Right lung (tissue), 5 donors: Measurements from ENCODE around the gene FHIP2A. TPM values are rescaled to one million over a fixed set of nuclear protein-coding genes. Genes with fewer than 3 reads are reported as not detected.
"Not testable (repeated sequence)": the region's sequence is repeated elsewhere in the genome, so short reads cannot be mapped to it uniquely, and the experiment has no call there.

Experiments used
- DNase-seq, 2 donors: peaks; one replicate each; pipeline ENCODE4 v3.0.0-alpha.2; 2013
- polyA plus RNA-seq, 5 donors: library from polyadenylated mRNA; unstranded; fragments of 120-200 nt; gene quantifications; one replicate each; pipeline versions ENCODE4 v1.2.1 to v1.2.3, GENCODE V29; 2013; ENCODE audit warnings: inconsistent platforms in 1 of 5, low replicate concordance in 1 of 5; ENCODE audit not compliant: insufficient read length in 5 of 5, insufficient read depth in 1 of 5

FHIP2A gene
- polyA plus RNA-seq, 5 donors, result 33.8 to 49.6 (median 39.9) TPM

DNA sequence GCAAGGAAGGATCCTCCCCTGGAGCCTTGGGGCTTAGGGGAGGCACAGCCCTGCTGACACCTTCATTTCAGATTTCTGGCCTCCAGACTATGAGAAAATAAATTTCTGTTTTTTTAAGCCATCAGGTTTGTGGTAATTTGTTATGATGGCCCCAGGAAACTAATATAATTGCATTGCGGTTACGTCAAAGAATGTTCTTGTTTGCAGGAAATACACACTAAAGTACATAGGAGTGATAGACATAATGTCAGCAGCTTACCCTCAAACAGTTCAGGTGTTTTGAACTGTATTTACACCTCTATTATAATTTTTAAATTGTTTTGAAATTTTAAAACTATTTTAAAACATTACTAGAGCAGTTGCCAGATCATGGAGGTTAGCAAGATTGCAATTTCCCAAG, 12.6 kb upstream of the FHIP2A start:
- no peak for DNase-seq

DNA sequence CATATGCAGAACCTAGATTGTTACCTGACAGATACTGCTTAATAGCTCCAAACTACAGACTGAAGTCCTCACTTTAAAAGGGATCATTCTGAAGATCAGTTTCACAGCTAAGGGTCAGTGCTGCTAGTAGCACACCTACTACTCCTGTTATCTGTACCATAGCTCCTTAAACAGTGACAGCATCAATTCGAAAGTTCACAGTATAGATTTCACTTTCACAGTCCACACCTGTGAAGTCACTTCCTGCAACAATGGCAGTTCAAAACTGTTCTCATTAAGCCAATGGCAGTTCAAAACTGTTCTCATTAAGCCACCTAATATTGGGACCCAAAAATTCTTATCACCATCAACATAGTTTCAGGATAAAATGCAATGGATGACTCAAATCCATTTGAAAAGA, 10.7 kb upstream of the FHIP2A start:
- DNase-seq, result no peak

DNA sequence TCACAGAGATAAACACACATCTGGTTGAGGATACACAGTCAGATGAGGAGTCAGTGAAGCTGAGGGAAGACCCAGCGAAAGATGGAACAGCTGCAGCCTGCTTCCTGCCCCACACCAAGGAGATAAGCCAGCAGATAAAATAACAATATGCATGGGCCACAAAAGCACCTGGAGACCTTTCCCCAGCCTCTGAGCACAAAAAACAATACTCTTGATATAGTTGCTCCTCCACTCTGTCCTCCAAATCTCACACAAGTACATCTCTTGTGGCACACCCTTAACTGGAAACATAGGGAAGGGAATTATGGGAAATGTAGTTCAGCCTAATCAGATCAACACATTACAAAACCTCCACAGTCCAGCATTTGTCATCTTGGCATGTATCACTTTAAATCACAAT, 9.7 kb upstream of the FHIP2A start:
- DNase-seq, result no peak

DNA sequence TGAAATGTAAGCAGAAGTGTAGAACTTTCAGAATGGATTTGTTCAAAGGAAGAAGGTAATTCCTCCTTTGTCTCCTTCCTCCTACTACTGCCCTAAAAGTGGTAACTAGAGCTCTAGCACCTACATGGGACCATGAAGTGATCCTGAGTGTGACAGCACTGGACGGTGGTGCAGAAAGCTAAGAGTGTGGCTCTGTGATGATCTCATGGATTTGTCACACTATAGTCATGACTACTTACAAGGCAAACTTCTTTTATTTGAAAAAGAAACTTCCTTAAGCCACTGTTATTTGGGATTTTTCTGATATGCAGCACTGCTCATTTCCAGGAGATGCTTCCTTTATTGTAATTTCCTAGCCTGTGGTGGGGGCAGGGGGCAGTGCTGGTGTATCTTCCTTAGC, 5.8 kb upstream of the FHIP2A start:
- no peak for DNase-seq

DNA sequence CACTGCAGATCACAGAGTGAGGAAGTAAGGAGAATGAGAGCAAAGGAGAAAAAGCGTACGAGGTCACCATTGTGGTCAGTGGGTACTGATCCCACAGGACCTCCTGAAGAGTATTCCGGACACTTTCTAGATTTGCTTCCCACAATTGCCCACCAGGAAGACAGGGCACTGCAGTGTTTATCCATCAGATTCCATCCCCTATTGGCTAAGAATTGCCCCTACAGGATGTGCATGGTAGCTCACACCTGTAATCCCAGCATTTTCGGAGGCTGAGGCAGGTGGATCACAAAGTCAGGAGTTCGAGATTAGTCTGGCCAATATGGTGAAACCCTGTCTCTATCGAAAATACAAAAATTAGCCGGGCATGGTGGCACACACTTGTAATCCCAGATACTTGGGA, 5.3 kb upstream of the FHIP2A start:
- DNase-seq, result no peak

DNA sequence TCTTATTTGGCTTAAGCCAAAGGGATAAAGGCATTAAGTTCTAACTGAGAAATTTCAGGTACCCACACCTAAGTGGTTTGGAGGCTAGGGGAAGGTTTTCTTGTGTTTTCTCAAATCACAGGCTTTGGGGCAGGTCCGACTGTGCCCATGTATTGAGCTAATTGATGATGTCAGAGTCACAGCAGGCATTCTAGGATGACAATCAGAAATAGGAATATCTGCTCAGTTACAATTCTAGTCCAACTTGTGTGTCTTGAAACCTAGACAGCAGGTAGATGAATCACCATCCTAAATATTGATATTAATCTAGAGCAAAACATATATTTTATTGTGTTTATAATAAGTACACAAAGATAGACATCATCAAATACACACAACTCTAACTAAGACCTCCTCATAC, 2.3 kb upstream of the FHIP2A start:
- no peak for DNase-seq

DNA sequence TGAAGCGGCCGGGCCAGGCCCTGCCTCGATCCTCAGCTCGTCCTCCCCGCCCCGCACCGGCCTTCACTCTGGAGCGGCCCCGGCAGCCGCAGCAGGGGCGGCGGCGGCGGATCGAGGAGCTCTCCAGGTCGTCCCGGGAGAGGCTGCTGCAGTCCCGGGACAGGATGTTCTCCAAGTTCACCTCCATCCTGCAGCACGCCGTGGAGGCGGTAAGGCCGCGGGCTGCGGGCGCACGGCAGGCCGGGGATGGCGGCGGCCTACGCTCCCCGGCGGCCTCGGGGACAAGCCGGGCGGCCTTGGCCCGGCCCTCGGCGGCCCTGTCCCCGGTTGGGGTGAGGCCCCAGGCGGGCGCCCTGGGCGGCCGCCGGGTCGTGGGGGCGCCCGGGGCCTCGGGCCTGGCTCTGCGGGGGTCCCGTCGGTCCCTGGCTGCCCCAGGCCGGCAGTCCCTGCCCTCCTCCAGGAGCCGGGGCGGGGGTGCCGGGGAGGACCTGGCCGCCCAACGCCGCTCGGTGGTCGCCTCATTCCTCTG, 399 bp downstream of the FHIP2A start:
- peak; percentile 52 to 65 for DNase-seq

DNA sequence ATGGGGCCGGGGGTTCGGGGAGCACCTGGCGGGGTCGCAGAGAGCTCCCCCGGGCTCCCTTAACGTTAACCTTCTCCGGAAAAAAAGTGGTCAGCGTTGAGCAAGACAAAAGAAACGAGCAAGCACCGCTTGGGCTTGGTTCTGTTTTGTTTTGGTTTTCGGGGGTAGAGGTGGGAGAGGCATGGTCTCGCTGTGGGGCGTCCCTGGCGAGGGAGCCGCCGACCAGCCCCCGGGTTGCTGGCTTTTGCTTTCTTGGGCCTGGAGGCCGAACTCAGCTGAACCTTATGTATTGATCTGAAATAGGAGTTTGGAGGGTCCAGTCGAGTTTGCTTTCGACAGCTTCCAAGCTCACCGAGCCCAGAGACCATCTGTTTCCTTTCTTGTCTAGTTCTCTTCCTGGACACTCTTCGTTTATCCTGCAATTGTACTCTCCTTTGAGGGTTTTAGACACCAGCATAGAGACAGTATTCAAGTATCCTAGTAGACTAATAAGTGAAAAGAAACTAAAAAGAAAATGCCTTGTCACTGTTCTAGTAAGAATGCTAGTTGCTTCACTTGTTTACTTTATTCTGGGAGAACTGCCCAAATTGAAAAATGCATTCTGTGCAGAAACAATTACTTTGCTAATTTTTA, 980 bp downstream of the FHIP2A start:
- peak; percentile 70 to 80 for DNase-seq

DNA sequence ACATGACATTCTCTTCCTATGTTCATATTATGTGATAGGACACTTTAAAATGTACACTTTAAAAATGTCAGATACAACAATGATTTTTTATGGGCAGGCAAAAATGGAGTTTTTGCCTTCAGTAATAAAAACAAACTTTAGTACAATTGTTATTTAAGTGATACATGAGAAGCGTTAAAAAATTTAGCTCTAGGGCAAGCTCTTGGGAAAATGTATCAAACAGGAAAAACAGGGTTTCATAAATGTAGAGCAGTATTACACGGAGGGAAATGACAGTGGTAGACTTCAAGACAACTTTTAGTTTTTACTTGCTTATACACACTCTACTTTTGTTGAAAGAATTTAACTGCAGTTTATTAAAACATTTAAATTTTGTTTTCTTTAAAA, 1.5 kb downstream of the FHIP2A start:
- DNase-seq, result no peak

DNA sequence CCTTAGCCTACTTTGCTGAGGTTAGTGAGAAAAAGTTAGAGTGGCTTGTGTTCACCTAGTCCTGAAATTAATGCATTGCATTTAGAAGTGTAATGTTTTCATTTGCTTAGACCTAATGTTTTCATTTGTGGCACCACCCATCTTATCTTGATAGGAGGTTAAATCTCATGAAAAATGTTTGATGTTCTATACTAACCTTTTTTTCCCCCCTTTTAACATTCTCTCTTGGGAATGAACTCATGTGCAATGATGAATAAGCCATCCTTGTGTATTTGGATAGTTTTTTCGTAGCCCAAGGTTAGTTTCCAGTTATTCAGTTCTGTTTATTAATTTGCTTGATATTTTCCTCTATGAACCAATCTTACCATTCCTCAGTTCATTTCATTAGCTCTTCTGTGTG, 2.8 kb downstream of the FHIP2A start:
- no peak for DNase-seq

DNA sequence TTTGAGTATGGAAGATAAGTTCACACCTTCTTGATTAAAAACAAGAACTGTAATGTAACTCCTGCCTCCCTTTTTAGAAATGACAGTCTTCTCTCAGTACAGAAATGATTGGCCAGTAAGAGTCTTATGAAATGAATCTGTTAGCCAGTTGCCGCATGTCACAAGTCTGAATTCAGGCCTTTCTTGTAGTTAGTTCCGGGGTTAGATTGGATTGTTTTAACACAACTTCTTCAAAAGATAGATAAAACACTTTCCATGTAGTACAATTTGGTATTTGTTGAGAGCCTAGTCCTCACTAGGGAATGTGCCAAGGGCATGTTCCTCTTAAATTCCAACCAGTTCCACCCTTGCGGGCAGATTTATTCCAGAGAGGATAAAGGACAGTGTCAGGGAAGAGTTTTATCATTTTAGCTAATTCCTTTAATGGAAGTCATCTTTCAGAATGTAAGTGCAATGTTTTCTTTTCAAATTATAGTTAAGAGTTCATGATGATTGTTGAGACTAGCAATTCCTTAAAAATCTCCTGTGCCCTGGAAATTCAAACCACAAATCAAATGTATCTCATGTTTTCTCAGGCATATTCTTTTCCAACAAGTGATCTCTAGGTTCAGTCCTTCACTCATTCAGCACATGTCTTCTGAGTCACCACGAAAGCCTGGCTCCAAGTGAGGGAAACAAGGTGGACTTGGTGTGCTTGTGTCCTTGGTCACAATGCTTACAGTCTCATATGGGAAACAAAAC, 4.1 kb downstream of the FHIP2A start:
- DNase-seq, result no peak

DNA sequence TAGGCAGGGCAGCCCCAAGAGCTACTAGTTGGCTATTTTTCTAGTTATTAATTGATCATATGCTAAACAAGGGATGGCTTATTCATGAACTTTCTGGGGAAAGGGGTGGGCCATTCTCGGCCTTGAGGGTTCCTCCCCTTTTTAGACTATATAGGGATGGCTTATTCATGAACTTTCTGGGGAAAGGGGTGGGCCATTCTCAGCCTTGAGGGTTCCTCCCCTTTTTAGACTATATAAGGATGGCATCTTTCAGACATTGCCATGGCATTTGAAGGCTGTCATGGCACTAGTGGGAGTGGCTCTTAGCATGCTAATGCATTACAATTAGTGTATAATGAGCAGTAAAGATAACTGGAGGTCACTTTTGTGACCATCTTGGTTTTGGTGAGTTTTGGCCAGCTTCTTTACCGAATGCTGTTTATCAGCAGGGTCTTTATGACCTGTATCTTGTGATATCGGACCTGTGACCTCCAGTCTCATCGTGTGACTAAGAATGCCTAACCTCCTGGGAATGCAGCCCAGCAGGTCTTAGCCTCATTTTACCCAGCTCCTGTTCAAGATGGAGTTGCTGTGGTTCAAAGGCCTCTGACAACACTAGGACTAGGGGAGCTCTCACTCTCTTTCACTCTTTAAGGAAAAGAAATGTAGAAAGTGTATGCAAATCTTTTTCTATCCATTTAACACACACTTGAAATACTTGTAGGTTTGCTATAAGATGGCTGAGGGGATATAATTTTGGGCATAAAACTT, 7.8 kb downstream of the FHIP2A start:
- DNase-seq, result no peak

DNA sequence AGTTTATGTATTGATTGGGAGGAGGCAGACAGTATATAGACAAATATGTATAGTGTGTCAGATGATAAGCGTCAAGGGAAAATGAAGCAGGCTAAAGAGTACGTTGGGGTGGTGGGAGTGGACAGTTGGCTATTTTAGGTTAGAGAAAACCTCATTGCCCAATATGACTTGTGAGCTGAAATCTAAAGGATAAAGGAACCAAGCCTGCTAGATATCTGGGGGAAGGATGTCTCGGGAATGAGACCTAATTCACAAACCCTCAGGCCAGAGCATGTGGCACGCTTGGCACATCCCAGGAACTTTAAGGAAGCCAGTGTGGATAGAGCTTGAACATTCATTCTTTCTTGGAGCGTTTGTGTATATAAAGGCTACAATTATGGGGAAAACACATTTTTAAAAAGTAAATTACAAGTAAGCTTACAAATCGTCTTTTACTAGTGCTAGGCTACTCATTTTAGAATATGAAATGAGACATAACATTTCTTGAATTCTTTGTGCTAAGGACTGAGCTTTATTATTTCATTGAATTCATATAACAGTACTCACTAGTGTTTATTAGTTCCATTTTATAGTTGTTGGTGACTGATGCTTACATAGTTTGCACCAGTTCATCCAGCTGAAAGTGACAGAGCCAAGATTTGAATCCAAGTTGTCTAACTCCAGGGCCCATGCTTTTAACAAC, 9.7 kb downstream of the FHIP2A start:
- no peak for DNase-seq

DNA sequence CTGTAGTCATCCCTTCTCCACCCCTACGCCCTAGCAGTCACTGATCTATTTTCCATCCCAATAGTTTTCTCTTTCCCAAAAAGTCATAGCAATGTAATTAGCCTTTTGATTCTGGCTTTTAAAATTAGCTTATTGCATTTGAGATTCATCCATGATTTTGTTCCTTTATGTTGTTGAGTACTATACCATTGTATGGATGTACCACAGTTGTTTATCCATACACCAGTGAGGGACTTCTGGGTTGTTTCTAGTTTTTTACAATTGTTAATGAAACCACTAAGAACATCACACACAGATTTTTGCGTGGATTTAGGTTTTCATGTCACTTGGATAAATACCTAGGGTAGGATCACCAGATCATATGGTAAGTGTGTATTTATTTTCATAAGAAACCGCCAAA, 16.1 kb downstream of the FHIP2A start:
- no peak for DNase-seq

DNA sequence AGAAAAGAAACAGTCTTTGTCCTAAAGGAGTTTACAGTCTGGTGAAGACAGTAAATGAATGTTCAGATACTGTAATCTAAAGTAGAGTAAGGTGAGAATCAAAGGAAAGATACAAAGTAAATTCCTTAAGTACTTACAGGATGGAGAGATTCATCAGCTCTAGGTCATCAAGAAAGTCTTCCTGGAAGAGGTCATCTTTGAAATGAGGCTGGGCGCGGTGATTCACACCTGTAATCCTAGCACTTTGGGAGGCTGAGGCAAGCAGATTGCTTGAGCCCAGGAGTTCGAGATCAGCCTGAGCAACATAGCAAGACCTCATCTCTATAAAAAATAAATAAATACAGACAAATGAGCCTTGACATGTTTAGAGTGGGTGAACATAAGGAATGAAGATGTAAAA, 18.3 kb downstream of the FHIP2A start:
- no peak for DNase-seq

DNA sequence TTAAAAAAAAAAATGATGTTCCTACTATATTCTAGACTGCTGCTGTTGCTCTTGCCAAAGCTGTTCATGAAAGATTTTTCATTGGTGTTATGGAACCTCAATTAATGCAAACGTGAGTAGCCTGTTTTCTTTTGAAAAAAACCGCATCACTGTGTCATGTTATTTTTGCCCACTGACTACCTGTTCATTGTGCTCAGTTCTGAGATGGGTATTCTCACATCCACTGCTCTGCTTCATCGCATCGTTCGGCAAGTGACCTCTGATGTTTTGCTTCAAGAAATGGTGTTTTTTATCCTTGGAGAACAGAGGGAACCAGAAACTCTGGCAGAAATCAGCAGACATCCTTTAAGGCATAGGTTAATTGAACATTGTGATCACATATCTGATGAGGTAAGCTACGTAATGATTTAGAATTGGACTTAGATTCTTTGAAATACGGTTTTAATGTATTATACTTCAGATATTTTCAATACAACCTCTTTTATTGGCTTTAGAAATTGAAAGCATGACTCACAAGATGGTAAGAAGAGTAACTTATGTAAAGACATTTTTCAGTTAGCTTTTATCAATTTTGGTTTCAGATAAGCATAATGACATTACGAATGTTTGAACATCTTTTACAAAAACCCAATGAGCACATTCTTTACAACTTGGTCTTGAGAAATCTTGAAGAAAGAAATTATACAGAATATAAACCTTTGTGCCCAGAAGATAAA, 24.6 kb downstream of the FHIP2A start:
- no peak for DNase-seq

DNA sequence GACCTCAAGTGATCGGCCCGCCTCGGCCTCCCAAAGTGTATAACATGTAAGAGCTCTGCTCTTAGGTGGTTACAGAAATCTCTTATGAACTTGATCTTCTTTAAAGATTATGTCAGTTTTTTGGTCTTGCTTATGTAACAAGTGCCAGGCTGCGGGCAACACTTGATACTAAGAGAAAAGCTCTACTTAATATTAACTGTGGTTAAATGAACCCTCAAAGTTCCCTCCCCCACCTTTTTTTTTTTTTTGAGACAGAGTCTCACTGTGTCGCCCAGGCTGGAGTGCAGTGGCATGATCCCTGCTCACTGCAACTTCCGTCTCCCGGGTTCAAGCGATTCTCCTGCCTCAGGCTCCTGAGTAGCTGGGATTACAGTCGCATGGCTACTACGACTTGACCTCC, 25.9 kb downstream of the FHIP2A start:
- DNase-seq, result not testable (repeated sequence)

DNA sequence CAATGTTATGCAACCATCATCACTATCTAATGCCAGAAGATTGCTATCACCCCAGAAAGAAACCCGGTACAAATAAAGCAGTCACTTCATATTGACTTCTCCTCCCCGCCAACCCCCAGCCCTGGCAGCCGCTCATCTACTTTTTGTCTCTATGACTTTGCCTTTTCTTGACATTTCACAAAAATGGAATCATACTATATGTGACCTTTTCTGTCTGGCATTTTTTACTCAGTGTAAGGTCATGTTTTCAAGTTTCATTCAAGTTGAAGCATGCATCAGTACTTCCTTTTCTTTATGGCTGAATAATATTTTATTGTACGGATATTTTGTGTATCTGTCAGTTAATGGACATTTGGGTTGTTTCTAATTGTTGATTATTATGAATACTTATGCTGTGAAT, 28.1 kb downstream of the FHIP2A start:
- DNase-seq, result no peak

DNA sequence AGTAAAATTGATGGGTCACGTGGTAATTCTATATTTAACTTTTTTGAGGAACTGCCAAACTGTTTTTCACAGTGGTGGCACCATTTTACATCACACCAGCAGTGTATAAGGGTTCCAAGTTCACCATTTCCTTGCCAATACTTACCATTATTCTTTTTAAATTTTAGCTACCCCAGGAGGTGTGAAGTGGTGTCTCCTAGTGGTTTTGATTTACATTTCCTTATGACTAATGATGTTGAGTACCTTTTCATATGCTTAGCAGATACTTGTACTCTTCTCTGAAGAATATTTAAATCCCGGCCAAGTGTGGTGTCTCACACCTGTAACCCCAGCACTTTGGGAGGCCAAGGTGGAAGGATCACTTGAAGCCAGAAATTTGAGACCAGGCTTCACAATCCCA, 28.5 kb downstream of the FHIP2A start:
- no peak for DNase-seq

DNA sequence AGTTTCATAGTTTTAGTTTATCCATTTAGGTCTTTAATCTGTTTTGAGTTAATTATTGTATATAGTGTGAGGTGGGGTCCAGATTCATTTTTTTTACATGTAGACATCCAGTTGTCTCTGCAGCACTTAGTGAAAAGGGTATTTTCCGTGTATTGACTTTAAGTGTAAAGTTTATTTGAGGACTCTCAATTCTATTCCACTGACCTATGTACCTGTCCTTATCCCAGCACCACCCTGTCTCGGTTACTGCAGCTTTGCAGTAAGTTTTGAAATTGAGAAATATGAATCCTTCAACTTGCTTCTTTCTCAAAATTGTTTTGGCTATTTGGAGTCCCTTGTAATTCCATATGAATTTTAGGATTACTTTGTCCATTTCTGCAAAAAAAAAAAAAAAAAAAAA, 29.8 kb downstream of the FHIP2A start:
- no peak for DNase-seq

DNA sequence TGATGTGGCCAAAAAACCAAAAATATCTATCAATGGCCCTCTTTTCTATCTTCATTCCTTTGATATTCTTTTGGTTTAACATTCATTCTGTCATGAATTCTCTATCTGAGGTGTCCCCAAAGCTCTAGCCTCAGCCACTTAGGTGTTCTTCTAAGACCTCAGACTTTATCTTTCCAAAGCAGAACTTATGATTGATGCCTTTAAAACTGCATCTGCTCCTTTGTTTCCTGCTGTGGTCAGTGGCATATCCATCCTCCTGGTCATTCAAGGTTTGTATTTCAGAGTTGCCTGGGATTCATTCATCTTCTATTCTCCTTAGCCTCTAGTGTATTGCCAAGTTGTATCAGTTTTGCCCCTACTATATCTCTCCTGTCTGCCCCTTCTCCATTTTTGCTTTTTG, 30.6 kb downstream of the FHIP2A start:
- no peak for DNase-seq

DNA sequence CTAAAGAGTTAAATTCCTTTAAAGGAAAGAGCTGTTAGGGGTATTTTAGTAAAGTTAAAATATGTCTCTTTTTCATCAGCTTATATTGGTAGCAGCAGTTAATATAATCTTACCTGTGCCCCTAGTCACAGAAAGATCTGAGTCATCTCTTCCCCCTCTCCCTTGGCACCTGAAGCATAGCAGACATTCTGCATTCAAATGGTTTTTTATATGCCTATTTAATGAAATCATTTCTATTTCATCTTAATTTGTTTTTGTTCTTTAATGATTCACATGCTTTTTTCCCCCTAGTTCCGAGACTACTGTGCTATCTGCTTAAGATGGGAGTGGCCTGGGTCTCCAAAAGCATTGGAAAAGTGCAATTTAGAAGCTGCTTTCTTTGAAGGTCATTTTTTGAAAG, 33.3 kb downstream of the FHIP2A start:
- DNase-seq, result no peak
